ENCODE data around the gene MEGF8.

DNA sequence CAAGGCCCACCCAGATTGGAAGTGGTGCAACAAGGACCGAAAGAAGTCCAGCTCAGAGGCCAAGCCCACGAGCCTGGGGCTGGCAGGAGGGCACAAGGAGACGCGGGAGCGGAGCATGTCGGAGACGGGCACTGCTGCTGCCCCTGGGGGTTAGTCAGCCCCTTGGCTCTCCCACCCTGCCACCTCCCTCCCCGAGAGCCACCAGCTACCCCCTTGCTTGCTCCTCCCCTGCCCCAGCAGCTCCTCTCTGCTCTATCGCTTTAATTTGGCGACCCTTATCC lies 37.7 kb upstream of the MEGF8 start:
- TF ChIP-seq, protein P1, sequence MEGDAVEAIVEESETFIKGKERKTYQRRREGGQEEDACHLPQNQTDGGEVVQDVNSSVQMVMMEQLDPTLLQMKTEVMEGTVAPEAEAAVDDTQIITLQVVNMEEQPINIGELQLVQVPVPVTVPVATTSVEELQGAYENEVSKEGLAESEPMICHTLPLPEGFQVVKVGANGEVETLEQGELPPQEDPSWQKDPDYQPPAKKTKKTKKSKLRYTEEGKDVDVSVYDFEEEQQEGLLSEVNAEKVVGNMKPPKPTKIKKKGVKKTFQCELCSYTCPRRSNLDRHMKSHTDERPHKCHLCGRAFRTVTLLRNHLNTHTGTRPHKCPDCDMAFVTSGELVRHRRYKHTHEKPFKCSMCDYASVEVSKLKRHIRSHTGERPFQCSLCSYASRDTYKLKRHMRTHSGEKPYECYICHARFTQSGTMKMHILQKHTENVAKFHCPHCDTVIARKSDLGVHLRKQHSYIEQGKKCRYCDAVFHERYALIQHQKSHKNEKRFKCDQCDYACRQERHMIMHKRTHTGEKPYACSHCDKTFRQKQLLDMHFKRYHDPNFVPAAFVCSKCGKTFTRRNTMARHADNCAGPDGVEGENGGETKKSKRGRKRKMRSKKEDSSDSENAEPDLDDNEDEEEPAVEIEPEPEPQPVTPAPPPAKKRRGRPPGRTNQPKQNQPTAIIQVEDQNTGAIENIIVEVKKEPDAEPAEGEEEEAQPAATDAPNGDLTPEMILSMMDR (conservative IDR thresholded peaks at IDR 0.05; ENCODE audit: low read depth, low read length), result no peak
- TF ChIP-seq EZH2phosphoT487 (IDR thresholded peaks at IDR 0.05; ENCODE audit: borderline replicate concordance, low read length), result no peak
- no peak for TF ChIP-seq EZH2 (IDR thresholded peaks at IDR 0.05; ENCODE audit: low read length, unreplicated experiment)
